MM.1S (cell line): Measurements from ENCODE around the gene CHRM2.

ENCODE experiments used
- DNase-seq: peaks from one replicate; pipeline ENCODE4 v3.0.0-alpha.2; 2015
- H2AFZ ChIP-seq: fragments of 300-600 bp; sonication (generic); 2 replicates; pipeline ENCODE4 v1.6.0; 2016; ENCODE audit warnings: antibody characterized with exemption, low read length
- H3F3A ChIP-seq: fragments of 300-600 bp; sonication (generic); 2 replicates; pipeline ENCODE4 v1.6.1; 2016; ENCODE audit warnings: mild to moderate bottlenecking, antibody characterized with exemption, low read length, moderate library complexity, mixed read lengths; ENCODE audit not compliant: insufficient read depth
- H3K27ac ChIP-seq: fragments of 300-600 bp; sonication (generic); 2 replicates; pipeline ENCODE4 v1.5.1; 2016; ENCODE audit warnings: mild to moderate bottlenecking, low read length
- H3K27me3 ChIP-seq: fragments of 300-600 bp; sonication (generic); replicated peaks from 2 replicates; pipeline ENCODE4 v1.6.0; 2016; ENCODE audit warnings: low read length; ENCODE audit not compliant: insufficient read depth
- H3K36me3 ChIP-seq: fragments of 300-600 bp; sonication (generic); replicated peaks from 2 replicates; pipeline ENCODE4 v1.6.1; 2016; ENCODE audit warnings: mild to moderate bottlenecking, low read length, mixed read lengths; ENCODE audit not compliant: insufficient read depth
- H3K4me1 ChIP-seq: fragments of 300-600 bp; sonication (generic); 2 replicates; pipeline ENCODE4 v1.6.1; 2016; ENCODE audit warnings: low read length, mixed read lengths
- H3K4me2 ChIP-seq: fragments of 300-600 bp; sonication (generic); 2 replicates; pipeline ENCODE4 v1.6.0; 2016; ENCODE audit warnings: low read depth, low read length
- H3K4me3 ChIP-seq: fragments of 300-600 bp; sonication (generic); 2 replicates; pipeline ENCODE4 v1.5.1; 2016; ENCODE audit warnings: low read length, mixed read lengths
- H3K79me2 ChIP-seq: fragments of 300-600 bp; sonication (generic); 2 replicates; pipeline ENCODE4 v1.6.1; 2016; ENCODE audit warnings: mixed run types, low read length, mixed read lengths
- H3K9ac ChIP-seq: fragments of 300-600 bp; sonication (generic); 2 replicates; pipeline ENCODE4 v1.6.1; 2016; ENCODE audit warnings: low read length, mixed read lengths
- H3K9me2 ChIP-seq: fragments of 300-600 bp; sonication (generic); replicated peaks from 2 replicates; pipeline ENCODE4 v1.6.1; 2016; ENCODE audit warnings: mild to moderate bottlenecking, low read length, mixed read lengths; ENCODE audit not compliant: insufficient read depth
- H3K9me3 ChIP-seq: fragments of 300-600 bp; sonication (generic); replicated peaks from 2 replicates; pipeline ENCODE4 v1.6.1; 2016; ENCODE audit warnings: mild to moderate bottlenecking, low read length, mixed read lengths; ENCODE audit not compliant: insufficient read depth
- H4K20me1 ChIP-seq: fragments of 300-600 bp; sonication (generic); 2 replicates; pipeline ENCODE4 v1.6.1; 2016; ENCODE audit warnings: mild to moderate bottlenecking, low read length, moderate library complexity, mixed read lengths; ENCODE audit not compliant: insufficient read depth
- CTCF ChIP-seq: fragments of 300-600 bp; sonication (generic); IDR thresholded peaks from 2 replicates; pipeline ENCODE4 v1.5.1; 2016; ENCODE audit warnings: antibody characterized with exemption, low read length, mixed read lengths
- EZH2 ChIP-seq: fragments of 300-600 bp; sonication (generic); optimal IDR thresholded peaks from 2 replicates; pipeline ENCODE3; 2017; ENCODE audit warnings: low read depth, mild to moderate bottlenecking, antibody characterized with exemption, low read length, mixed read lengths
- EZH2phosphoT487 ChIP-seq: fragments of 300-600 bp; sonication (generic); IDR thresholded peaks from 2 replicates; pipeline ENCODE4 v1.6.1; 2018; ENCODE audit warnings: antibody characterized with exemption, low read length

The CHRM2 gene

GRCh38 chr7:136953386-136953785 lies 84.9 kb downstream of the CHRM2 start:
- Histone ChIP-seq H3K9ac (no peak overlapping the region), H3K27me3 (no peaks in the 10 kb centered on the region), H3K27ac (no peak overlapping the region), H3K9me3 (no peaks in the 10 kb centered on the region), H3K79me2 (no peaks in the 10 kb centered on the region), H3K4me2 (no peak overlapping the region), H3K36me3 (no peaks in the 10 kb centered on the region), H3F3A (no peaks in the 10 kb centered on the region), H3K9me2 (no peaks in the 10 kb centered on the region), H4K20me1 (no peaks in the 10 kb centered on the region), H2AFZ (no peak overlapping the region), H3K4me3 (no peak overlapping the region), H3K4me1 (no peaks in the 10 kb centered on the region)
- TF ChIP-seq EZH2 = no peak
- TF ChIP-seq CTCF = no peak
- no peak for TF ChIP-seq EZH2phosphoT487
- DNase-seq = no peak

- Histone ChIP-seq H3K9me2 (no peaks in the 10 kb centered on the region), H3K36me3 (no peaks in the 10 kb centered on the region), H3K27me3 (no peaks in the 10 kb centered on the region), H3K9ac (no peak overlapping the region), H4K20me1 (no peaks in the 10 kb centered on the region), H3K27ac (no peak overlapping the region), H3K4me3 (no peak overlapping the region), H3F3A (no peaks in the 10 kb centered on the region), H3K9me3 (no peaks in the 10 kb centered on the region), H2AFZ (no peak overlapping the region; the same call in 1 of the 2 replicates), H3K4me2 (peak overlapping the region; percentile 2; the same call in 1 of the 2 replicates), H3K4me1 (no peaks in the 10 kb centered on the region), H3K79me2 (no peaks in the 10 kb centered on the region)
- TF ChIP-seq EZH2phosphoT487 (no peak), EZH2 (no peak), CTCF (no peak)
- DNase-seq = peak; percentile 18
These were observed 87.8 kb downstream of the CHRM2 start for GRCh38 chr7:136956232-136956631.

- no peaks in the 10 kb centered on the region for H3F3A ChIP-seq
- no peak overlapping the region for H3K4me3 ChIP-seq
- no peak overlapping the region for H3K9ac ChIP-seq
- no peak overlapping the region for H3K4me2 ChIP-seq
- H4K20me1 ChIP-seq = no peaks in the 10 kb centered on the region
- H3K9me3 ChIP-seq = no peaks in the 10 kb centered on the region
- no peaks in the 10 kb centered on the region for H3K9me2 ChIP-seq
- no peak overlapping the region for H3K27ac ChIP-seq
- no peak for TF ChIP-seq EZH2phosphoT487
- no peak for TF ChIP-seq EZH2
- TF ChIP-seq CTCF = no peak
- DNase-seq = no peak
- H3K36me3 ChIP-seq = no peaks in the 10 kb centered on the region
- H3K27me3 ChIP-seq = no peaks in the 10 kb centered on the region
- H3K79me2 ChIP-seq = no peaks in the 10 kb centered on the region
- H3K4me1 ChIP-seq = no peaks in the 10 kb centered on the region
- no peak overlapping the region; the same call in 1 of the 2 replicates for H2AFZ ChIP-seq
These were observed 88.2 kb downstream of the CHRM2 start for GRCh38 chr7:136956671-136957070.

GRCh38 chr7:136957391-136957790 lies 88.9 kb downstream of the CHRM2 start:
- Histone ChIP-seq H3K36me3 (no peaks in the 10 kb centered on the region), H2AFZ (no peak overlapping the region), H3K4me1 (no peaks in the 10 kb centered on the region), H3K79me2 (no peaks in the 10 kb centered on the region), H3K9me2 (no peaks in the 10 kb centered on the region), H3K27me3 (no peaks in the 10 kb centered on the region), H3K9me3 (no peaks in the 10 kb centered on the region), H3K4me3 (no peak overlapping the region), H3K4me2 (no peak overlapping the region), H3K27ac (no peak overlapping the region), H3K9ac (no peak overlapping the region), H3F3A (no peaks in the 10 kb centered on the region), H4K20me1 (no peaks in the 10 kb centered on the region)
- no peak for DNase-seq
- TF ChIP-seq CTCF = no peak
- TF ChIP-seq EZH2phosphoT487 = no peak
- no peak for TF ChIP-seq EZH2
